22Rv1 (cell line): ENCODE measurements around the gene SLPI.

Experiments used
- CTCF ChIP-seq: fragments of 450-650 bp; IDR thresholded peaks from 2 replicates; pipeline ENCODE4 v1.5.1; 2017; ENCODE audit warnings: mild to moderate bottlenecking
- ZFX ChIP-seq: fragments of 450-650 bp; IDR thresholded peaks from 2 replicates; pipeline ENCODE4 v1.6.1; 2017; ENCODE audit warnings: antibody characterized with exemption, borderline replicate concordance

DNA sequence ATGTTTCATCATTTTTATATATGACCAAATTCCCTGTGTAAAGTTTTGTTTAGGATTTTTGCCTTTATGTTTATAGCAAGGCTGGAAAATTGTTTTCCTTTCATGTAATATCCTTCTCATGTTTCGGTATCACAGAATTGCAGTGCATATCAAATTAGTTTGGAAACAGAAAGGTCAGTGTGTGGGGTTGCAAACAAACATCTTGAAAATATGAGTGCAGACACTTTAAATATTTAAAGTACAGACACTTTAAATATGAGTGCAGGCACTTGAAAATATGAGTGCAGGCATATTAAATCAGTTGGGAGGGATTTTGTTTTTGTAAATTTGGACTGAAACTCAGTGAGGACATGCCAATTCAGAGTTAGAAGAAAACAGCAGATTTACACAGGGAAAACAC, 6.5 kb downstream of the SLPI start:
- TF ChIP-seq CTCF = no peak
- no peak for TF ChIP-seq ZFX
